ENCODE measurements around the gene MSTO1.
"Not testable (repeated sequence)": the region's sequence is repeated elsewhere in the genome, so short reads cannot be mapped to it uniquely, and the experiment has no call there.

The MSTO1 gene

GRCh38 chr1:155622191-155622590, 12.2 kb downstream of the MSTO1 start:
- DNase-seq: no peak

GRCh38 chr1:155623357-155623756, 13.3 kb downstream of the MSTO1 start:
- no peak for DNase-seq

- DNase-seq: not testable (repeated sequence)
Observed at GRCh38 chr1:155626428-155626827, 16.4 kb downstream of the MSTO1 start.

- no peak for DNase-seq
Observed at GRCh38 chr1:155636397-155637153, 26.6 kb downstream of the MSTO1 start.

GRCh38 chr1:155640367-155640766, 30.3 kb downstream of the MSTO1 start:
- no peak for DNase-seq

GRCh38 chr1:155642559-155643180, 32.7 kb downstream of the MSTO1 start:
- DNase-seq: not testable (repeated sequence)

- DNase-seq: no peak
Observed at GRCh38 chr1:155643230-155643629, 33.2 kb downstream of the MSTO1 start.

GRCh38 chr1:155645034-155645598, 35.1 kb downstream of the MSTO1 start:
- no peak for DNase-seq

- no peak for DNase-seq
Observed at GRCh38 chr1:155645648-155646047, 35.6 kb downstream of the MSTO1 start.

- DNase-seq: no peak
Observed at GRCh38 chr1:155646307-155646706, 36.3 kb downstream of the MSTO1 start.

GRCh38 chr1:155648207-155649147, 38.5 kb downstream of the MSTO1 start:
- peak; percentile 76 to 82 for DNase-seq

- DNase-seq: peak; percentile 6 to 38
Observed at GRCh38 chr1:155649676-155650075, 39.7 kb downstream of the MSTO1 start.

GRCh38 chr1:155650231-155650757, 40.3 kb downstream of the MSTO1 start:
- no peak for DNase-seq

- no peak for DNase-seq
Observed at GRCh38 chr1:155651861-155652661, 42.0 kb downstream of the MSTO1 start.

- no peak for DNase-seq
Observed at GRCh38 chr1:155652951-155653350, 42.9 kb downstream of the MSTO1 start.

- no peak for DNase-seq
Observed at GRCh38 chr1:155657463-155657862, 47.4 kb downstream of the MSTO1 start.

GRCh38 chr1:155661239-155661638, 51.2 kb downstream of the MSTO1 start:
- DNase-seq: not testable (repeated sequence)

Measured in Kasumi-1 (cell line).